RWPE2 (cell line): ENCODE results near the gene PIP5KL1.

ENCODE experiments used
- ATAC-seq: fragments of 200-7000 bp; cut with Tn5 transposase; 3 replicates; pipeline ENCODE4 v1.9.1; 2021; ENCODE audit warnings: low read depth
- DNase-seq: peaks from one replicate; pipeline ENCODE4 v3.0.0-alpha.2; 2020; ENCODE audit warnings: low spot score
- H3K27ac ChIP-seq: fragments of 450-650 bp; 2 replicates; pipeline ENCODE4 v1.5.1; 2017; ENCODE audit warnings: mild to moderate bottlenecking; ENCODE audit not compliant: poor library complexity, severe bottlenecking
- H3K27me3 ChIP-seq: fragments of 250-450 bp; sonication (Bioruptor Pico); 2 replicates; pipeline ENCODE4 v1.5.1; 2021; ENCODE audit warnings: mild to moderate bottlenecking, moderate library complexity; ENCODE audit not compliant: insufficient read depth, poor library complexity, severe bottlenecking
- H3K36me3 ChIP-seq: fragments of 250-450 bp; sonication (Bioruptor Pico); 2 replicates; pipeline ENCODE4 v1.5.1; 2020; ENCODE audit warnings: low read depth, mild to moderate bottlenecking, moderate library complexity
- H3K4me1 ChIP-seq: fragments of 250-450 bp; sonication (Bioruptor Pico); 2 replicates; pipeline ENCODE4 v1.5.1; 2021; ENCODE audit warnings: mild to moderate bottlenecking, moderate library complexity; ENCODE audit not compliant: insufficient read depth, poor library complexity, severe bottlenecking
- H3K4me3 ChIP-seq: fragments of 250-450 bp; sonication (Bioruptor Pico); 2 replicates; pipeline ENCODE4 v1.5.1; 2021; ENCODE audit warnings: mild to moderate bottlenecking, moderate library complexity; ENCODE audit not compliant: severe bottlenecking
- H3K9me3 ChIP-seq: fragments of 250-450 bp; sonication (Bioruptor Pico); 2 replicates; pipeline ENCODE4 v1.5.1; 2021; ENCODE audit warnings: mild to moderate bottlenecking, moderate library complexity; ENCODE audit not compliant: severe bottlenecking
- CTCF ChIP-seq: fragments of 450-650 bp; IDR thresholded peaks from one replicate; pipeline ENCODE4 v1.5.1; 2017; ENCODE audit warnings: mild to moderate bottlenecking, moderate library complexity; ENCODE audit not compliant: poor library complexity, severe bottlenecking

PIP5KL1 gene

DNA sequence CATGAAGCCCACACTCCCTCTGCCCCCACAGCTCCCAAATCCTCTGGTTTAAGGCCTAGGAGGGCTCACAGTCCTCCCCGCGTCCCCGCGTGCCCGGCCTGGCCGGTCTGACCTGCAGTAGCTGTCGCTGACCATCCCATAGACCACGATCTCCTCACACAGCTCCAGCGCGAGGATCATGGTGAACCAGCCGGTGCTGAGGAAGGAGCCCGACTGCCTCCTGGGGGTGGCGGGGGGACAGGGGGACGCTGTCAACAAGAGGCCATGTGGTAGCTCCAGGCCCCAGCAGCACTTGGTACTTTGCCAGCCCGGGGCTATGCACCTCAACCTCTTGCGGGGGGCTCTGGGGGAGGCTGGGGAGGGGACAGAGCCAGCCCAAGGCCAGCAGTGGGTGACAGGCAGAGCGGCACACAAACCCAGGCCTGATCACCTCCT, 20.7 kb downstream of the PIP5KL1 start:
- ATAC-seq (no peak), DNase-seq (no peak)
- H3K4me3 ChIP-seq = no peak overlapping the region
- H3K27me3 ChIP-seq = no peaks in the 10 kb centered on the region
- H3K27ac ChIP-seq = no peak overlapping the region
- H3K4me1 ChIP-seq = peaks cover 2% of the 10 kb centered on the region
- H3K9me3 ChIP-seq = no peaks in the 10 kb centered on the region
- peaks cover 31% of the 10 kb centered on the region for H3K36me3 ChIP-seq
- TF ChIP-seq CTCF = no peak

GRCh38 chr9:127908660-127908926, 22.0 kb downstream of the PIP5KL1 start:
- peaks cover 25% of the 10 kb centered on the region for H3K36me3 ChIP-seq
- no peaks in the 10 kb centered on the region for H3K27me3 ChIP-seq
- H3K27ac ChIP-seq = no peak overlapping the region
- ATAC-seq (no peak), DNase-seq (no peak)
- no peaks in the 10 kb centered on the region for H3K9me3 ChIP-seq
- H3K4me1 ChIP-seq = peaks cover 7% of the 10 kb centered on the region
- no peak for TF ChIP-seq CTCF
- H3K4me3 ChIP-seq = no peak overlapping the region

GRCh38 chr9:127907867-127908659, 22.5 kb downstream of the PIP5KL1 start:
- no peak for TF ChIP-seq CTCF
- Histone ChIP-seq H3K36me3 (peaks cover 21% of the 10 kb centered on the region), H3K4me3 (no peak overlapping the region), H3K4me1 (peaks cover 7% of the 10 kb centered on the region), H3K27ac (no peak overlapping the region), H3K27me3 (no peaks in the 10 kb centered on the region), H3K9me3 (no peaks in the 10 kb centered on the region)
- ATAC-seq (no peak), DNase-seq (no peak)

GRCh38 chr9:127905788-127906191, 24.8 kb downstream of the PIP5KL1 start:
- H3K9me3 ChIP-seq = no peaks in the 10 kb centered on the region
- no peak overlapping the region for H3K27ac ChIP-seq
- no peak for DNase-seq
- H3K36me3 ChIP-seq = peaks cover 10% of the 10 kb centered on the region
- peaks cover 7% of the 10 kb centered on the region for H3K4me1 ChIP-seq
- TF ChIP-seq CTCF = no peak
- no peak for ATAC-seq
- H3K4me3 ChIP-seq = no peak overlapping the region
- no peaks in the 10 kb centered on the region for H3K27me3 ChIP-seq

GRCh38 chr9:127905004-127905728, 25.4 kb downstream of the PIP5KL1 start:
- Histone ChIP-seq H3K4me1 (peaks cover 7% of the 10 kb centered on the region), H3K4me3 (no peak overlapping the region), H3K9me3 (no peaks in the 10 kb centered on the region), H3K27ac (peak overlapping the region; percentile 33), H3K27me3 (no peaks in the 10 kb centered on the region), H3K36me3 (peaks cover 5% of the 10 kb centered on the region; the same call in 1 of the 2 replicates)
- DNase-seq (no peak), ATAC-seq (peak; percentile 24)
- no peak for TF ChIP-seq CTCF
